HG03103 (cell line): ENCODE data around the gene TMEM132D.

Source experiments
- ATAC-seq: cut with Tn5 transposase; IDR thresholded peaks from one replicate; pipeline ENCODE4 v1.9.1; 2021; ENCODE audit warnings: low read depth; ENCODE audit not compliant: unreplicated experiment

Gene TMEM132D

DNA sequence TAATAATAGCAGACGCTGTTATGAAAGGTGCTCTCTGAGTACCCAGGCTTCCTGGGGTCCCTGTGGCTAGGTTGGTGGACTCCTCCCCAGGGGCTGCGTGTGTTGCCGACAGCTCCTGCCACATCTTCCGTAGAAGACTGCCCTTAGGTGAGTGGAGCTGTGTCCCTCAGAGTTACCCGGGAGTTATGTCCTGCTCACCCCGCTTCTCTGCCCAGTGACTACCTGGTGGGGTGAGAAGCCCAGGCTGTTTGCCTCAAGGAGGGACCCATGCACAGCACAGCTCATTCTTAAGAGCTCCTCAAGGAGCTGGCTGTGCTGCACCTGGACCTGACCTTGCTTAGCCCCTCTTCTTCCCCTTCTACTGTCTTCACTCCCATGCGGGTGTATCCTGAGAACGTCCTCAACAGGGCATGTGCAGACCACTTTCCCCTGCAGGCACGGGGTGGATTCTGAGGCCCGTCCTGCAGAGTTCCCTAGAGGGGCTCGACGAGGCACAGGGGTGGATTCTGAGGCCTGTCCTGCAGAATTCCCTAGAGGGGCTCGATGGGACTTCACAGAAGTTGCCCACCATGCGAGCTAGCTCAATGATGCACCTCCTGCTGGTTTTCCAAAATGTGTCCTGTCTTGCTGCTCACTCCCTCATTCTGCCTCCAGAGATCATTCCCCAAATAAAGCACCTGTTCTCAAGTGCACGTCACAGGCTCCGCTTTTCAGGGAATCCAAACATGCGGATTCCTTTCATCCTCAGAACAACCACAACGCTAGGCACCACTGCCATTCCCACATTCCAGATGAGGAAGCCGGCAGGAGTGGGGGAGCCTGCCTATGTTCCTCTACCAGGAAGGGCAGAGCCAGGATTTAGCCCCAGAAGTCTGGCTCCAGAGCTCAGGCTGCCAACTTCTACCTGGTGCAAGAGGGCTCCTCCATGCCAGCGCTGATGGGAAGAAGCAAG is 818.7 kb downstream of the TMEM132D start:
- no peak for ATAC-seq

DNA sequence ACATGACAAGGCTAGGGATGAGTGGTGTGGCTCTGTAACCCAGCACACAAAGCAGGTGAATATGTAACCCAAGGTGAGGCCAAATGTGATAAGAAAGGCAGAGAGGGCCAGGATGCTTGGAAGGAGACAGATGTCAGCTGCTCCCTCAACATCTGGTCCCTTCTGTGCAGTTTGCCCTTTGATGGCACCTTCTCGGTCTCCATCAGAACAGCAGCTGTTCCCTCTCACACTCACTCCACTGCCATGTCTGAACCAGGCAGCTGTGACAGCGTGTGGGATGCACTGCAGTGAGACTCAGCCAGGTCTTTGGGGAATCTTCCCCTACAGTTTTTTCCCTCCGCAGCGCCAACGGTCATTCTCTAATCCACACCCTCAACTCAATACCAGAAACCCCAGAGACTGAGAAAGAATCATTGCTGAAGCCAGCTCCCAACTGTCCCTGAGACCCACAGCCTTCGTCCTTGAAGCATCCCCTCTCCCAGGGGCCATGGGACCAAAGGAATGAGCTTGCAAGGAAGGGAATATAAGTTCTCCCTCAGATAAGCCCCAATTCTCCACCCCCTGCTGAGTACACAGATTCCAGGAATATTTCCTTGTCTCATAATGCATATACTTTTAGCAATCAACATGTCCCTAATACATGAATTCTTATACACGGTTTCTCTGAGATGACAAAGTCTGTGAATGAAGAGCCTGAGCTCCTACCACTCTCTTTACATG is 820.5 kb downstream of the TMEM132D start:
- ATAC-seq: no peak

DNA sequence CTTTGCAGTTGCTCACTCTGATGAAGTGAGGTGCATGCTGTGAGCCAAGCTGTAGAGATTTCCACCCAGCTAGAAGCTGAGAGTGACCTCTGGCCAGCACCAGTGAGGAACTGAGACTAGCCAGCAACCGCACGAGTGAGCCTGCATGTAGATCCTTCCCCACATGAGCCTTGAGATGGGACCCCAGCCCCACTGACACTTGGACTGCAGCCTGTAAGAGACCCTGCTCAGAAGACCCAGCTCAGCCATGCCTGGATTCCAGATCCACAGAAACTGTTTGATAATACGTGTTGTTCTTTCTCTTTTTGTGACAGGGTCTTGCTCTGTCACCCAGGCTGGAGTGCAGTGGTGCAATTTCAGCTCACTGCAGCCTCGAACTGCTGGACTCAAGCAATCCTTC is 821.4 kb downstream of the TMEM132D start:
- ATAC-seq: no peak

DNA sequence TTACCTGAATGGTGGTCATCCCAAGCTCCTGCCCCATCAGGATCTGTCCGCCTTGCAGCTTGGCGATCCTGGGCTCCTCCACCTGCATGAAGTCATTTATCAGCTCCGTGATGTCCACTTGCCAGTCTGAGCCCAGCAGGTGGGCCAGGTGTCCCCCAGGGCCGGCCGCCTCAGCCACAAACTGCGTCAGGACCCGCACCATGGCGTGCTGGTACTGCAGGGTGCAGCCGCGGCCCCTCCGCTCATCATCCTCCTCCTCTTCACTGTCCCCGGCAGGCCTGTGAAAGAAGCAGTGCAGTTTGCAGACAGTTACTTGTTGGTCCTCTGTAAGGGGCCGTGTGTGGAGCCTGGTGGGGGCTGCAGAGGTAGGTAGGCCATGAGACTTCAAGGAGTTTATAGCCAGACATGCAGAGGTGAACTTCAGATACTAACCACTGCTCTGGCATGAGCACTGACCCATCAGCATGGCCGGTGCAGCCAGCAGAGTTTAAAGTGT is 822.0 kb downstream of the TMEM132D start:
- no peak for ATAC-seq

DNA sequence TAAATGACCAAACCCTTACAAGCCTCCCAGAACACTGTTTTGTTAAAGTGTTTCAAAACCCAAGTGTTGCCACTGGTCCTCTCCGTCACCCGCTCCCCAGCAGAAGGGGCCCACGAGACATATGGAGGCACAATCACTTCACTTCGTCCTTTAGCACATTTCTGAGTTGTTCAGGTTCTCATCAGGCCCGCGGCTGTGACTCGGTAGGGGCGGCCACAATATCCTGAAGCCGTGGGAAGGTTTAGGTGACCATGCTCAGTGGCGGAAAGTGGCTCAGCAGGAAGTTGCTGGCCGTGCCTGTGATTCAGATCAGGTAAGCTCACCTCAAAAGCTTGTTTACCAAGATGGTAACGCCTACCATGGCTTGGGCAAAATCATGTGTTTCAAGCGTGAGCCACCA is 823.0 kb downstream of the TMEM132D start:
- no peak for ATAC-seq

DNA sequence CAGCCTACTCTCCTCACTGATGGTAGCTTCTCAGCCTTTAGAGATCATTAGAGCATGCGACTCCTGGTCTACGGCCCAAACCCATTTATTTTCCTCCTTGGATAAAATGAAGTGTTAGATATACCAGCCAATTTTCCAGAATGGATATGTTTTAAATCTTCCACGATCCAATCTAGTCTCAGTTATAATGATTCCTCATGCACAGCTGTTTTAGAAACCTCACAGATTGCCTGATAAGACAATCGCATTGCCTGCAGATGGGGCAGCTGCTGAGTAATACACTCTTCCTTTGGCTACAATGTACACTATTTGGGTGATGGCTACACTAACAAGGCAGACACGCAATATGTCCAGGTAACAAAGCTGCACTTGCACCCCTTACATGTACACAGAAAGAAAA is 823.4 kb downstream of the TMEM132D start:
- ATAC-seq: no peak

DNA sequence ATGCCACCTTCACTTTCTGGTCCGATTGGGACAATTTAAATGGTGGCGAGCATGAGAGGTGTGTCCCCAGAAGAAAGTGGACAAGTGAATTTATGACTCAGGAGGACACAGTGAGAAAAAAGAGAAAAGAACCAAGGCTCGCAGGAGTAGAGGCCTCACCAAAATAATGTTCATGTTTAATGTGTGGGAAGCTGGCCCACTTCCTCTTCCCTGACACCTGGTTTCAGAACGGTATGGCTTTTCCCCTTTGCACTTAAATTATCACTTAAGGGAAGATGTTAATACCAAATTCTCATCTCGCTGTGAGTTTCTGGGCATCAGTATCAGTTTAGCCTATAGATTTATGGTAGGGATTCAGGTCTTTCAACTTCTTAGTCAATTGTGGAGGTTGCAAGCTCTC is 824.1 kb downstream of the TMEM132D start:
- ATAC-seq: no peak

DNA sequence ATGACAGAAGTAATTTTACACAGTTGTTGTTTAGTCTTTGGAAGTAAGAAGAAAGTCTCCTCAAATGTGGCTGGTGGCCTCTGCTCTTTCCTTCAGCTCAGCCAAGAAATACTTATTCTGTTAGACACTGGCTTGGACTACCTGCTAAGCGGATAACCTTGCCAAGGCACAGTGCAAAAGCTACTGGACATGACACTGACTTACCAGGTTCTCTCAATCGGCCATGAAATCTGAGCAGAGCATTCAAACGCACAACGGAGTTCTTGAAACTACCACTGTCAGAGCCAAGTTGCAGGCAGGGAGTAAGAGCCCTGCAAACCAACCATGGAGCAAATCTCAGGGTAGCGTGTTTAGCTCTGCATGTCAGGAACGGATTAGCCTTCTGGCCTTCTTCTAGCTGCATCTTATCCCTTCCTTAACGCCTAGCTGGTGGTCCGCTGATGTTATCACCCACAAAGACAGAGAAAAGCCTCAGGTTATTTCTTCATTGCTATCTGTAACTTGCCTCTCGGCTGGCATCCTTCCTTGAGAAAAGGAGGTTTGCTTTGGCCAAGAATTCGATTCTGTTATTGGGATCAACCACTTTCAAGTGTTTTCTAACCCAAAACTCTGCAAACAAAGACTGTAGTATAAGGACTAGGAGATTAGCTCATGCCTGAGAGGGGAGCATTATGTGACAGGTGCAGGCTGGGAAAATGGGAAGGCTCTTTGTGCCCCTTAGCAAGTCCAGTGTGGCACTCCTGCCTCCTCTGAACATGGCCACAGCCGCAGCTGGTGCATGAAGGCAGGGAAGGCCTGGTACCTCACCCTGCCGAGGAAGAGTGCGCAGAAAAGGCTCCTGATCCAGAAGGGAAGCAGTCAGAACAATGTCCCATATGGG is 827.1 kb downstream of the TMEM132D start:
- ATAC-seq: no peak

DNA sequence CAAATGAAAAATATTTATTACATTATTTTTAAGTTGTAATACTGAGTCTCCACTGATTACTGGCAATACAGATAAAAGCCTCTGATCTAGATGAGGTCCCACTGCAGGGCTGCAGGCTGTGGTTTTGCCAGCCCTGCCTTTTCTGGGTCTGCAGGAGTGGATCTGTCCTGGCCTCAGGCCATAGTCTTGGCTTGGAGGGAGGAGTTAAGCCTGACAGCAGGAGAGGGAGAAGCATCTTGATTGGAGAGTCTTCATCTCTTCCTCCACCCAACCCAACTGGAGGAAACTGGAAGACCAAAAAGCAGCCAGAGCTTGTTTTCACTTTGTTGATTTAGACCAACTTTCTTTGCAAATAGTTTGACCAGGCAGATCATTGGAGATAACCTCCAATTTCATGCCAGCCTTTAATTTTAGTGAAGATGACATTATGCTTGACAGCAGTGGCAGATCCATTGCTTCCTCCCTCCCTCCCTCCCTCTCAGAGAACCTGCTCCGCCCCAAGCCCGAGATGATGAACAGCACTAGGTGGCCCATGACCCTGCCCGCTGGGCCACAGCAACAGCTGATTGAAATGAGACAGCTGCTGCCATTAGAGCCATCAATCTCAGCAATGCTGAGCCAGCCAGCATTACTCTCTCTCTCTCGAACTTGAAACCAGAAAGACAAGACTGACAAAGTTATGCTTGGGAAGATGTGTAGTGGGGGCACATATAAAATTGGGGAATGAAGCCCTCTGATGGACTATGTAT is 828.2 kb downstream of the TMEM132D start:
- no peak for ATAC-seq

DNA sequence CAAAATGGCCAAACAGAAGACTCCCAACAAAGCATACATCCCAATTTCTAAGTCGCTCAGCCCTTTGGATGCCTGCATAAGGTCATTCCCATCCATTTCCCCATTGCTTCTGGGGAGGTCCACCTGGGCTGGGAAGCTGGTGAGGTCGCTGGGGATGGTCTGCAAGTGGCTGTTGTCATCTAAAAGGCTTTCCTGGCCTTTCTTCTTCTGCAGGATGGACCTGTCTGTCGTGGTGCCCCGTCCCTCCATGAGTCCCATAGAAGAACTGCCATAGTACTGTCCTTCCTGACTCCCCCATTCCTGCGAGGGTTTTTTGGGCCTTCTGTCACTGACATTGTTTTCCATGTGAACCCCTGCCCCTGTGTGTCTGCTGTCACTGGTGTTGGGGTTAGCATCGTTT is 829.4 kb downstream of the TMEM132D start:
- ATAC-seq: no peak

DNA sequence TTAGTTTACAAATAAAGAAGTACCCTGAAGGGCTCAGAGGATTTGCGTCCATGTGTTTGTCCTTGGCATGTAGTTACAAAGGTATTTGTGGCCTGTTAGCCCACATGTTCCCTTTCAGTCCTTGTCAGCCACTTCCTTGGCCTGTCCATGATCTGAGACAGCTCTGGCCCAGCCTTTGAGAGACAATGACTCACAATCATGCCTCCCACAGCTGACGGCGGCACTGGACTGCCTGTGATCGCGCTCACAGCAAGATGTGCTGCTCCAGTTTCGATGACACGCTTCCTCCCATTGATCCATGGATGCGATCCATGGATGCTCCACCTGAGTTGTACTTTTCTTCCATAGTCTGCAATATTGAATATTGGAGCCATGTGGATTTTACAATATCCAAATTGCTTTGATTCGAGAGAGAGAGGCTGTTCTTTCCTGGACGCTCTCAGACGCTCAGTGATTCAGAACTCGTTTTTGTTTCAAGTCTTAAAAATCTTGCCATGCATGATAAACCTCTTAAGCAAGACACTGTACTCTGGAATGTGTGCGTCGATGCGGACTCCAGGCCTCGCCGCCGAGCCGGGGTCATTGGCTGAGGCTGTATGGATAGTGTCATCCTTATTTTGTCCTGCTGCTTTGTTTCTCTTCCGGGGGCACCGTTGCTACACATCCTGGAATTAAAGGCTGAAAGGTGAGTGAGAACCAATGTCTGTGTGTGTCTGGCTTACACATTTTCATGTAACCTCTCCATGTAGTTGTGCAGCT is 830.5 kb downstream of the TMEM132D start:
- no peak for ATAC-seq

DNA sequence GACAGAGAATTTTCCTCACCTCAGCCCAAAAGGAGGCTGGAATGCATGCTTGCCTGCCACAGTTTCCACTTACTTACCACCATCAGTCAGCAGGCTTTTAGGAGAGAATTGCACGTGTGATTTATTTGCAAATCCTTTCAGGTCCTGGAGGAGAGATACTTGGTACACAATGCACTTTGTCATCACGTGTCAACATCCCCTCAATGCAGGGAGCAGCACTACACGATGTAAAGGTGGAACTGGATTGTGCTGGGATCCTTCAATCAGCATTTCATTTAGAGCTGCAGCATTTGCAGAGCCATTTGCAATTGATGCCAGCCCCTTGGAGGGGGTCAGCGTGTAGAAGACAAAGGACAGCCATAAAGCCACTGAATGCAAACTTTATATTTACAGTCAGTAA is 832.5 kb downstream of the TMEM132D start:
- ATAC-seq: no peak

DNA sequence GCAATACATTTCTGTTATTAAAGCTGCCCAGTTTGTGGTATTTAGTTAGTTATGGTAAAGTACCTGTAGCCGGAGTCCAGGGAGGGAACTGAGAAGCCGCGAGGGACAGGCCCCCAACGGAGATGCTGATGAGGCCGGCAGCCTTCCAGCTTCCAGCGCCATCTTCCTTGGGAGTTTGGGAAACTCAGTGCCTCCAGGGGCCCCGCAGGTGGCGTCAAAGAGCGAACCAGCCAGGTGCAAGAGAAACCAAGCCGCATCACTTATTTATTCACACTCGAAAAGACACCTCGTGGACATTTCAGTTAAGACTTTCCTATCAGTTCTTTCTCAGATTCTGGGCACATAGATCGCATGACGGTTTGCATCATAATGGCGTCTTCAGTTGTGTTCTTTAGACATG is 833.9 kb downstream of the TMEM132D start:
- no peak for ATAC-seq

DNA sequence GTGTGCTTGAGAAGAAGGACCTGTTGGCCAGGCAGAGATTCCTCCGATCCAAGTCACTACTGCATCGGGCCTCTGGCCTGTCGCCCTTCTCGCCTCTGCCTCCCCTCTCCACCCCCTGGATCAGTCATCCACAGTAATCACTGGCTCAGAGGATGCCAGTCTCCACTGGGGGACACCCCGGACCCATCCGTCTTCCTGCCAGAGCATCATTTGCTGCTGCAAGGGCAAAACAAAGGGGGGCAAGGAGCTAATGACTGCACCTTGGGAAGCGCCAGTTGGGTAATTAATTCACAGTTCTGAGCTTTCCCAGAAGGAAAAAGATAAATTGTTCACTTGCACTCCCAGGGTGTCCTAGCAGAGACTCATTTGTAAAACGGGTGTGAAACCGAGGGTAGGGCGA is 835.1 kb downstream of the TMEM132D start:
- ATAC-seq: no peak

DNA sequence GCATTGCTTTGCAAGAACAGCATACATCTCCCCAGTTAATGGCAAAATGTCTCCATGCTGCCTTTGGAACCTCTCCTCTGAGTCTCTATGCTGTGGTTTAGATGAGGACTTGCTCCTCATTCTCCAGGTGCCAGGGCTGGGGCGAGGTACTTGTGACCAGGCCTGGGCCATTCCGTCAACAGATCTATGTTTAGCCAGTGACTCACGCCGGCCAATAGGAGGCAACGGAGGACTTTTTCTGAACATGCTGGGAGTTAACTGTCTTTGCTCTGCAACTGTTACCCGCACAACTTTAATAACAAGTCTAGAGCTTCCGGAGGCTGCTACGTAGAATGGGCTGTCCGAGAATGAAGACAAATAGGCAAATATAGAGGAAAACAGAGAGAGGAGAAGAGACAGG is 836.3 kb downstream of the TMEM132D start:
- ATAC-seq: no peak

DNA sequence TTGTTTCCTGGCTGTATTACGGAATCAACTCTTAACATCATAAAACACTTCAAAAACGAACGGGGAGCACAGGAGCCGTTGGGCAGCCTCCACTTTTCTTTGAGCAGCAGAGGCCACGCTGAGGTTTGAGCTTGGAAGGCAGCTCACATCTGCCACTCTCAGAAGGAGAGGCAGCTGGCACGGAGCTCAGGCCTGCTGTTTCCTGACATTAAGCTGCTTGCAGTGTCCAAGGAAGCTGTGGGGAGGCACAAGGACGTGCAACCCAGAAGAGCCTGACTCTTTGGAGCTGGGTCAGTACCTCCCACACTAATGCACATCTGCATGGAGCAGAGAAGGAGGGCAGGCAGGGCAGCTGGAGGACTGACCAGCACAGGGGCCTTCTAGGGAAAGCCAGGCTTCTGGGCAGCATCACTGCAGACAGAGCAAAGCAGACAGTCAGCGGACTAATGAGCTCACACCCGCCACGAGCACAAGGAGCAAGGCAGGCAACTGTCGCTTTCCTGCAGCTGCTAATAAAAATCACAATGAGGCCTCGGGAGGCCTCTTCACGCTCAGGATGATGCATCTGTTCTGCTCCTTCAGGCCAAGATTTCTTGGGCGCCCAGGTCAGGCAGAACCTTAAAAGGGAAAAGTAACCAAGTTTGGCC is 839.5 kb downstream of the TMEM132D start:
- ATAC-seq: no peak

DNA sequence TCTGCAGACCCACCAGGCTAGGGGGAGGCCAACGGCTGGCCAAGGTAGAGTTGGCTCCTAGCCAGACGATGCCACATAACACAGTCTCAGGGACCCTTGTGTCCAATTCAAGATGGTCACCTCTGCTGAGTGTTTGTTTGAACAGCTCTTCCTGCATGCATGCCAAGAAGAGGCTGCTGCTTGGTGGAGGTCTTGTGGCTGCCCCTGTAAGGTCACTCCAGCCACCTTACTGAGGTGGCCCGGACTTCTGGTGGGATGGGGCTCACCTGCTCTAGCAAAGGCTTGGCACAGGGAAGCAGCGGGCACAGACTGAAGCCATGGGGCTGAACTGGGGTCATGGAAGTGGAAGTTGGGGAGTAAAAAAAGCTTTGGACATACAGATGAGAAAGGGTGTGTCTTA is 840.2 kb downstream of the TMEM132D start:
- no peak for ATAC-seq

DNA sequence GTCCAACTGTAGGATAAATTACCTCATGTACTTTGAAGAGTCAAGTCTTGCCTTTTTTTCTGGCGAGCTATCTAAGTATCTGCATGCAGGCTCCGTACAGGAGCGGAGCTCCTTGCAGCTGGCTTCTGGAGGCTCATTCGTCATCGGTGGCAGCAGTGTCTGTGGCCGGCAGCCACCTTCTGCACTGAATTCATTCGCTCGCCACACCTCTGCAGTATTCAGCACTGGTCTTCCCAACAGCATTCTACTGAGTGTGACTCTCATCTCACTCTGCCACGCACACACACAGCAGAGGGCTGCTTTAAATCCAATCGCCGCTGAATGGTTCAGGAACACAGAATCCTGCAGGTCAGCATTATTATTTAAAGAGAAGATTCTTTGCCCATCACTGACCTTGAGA is 850.6 kb downstream of the TMEM132D start:
- no peak for ATAC-seq

DNA sequence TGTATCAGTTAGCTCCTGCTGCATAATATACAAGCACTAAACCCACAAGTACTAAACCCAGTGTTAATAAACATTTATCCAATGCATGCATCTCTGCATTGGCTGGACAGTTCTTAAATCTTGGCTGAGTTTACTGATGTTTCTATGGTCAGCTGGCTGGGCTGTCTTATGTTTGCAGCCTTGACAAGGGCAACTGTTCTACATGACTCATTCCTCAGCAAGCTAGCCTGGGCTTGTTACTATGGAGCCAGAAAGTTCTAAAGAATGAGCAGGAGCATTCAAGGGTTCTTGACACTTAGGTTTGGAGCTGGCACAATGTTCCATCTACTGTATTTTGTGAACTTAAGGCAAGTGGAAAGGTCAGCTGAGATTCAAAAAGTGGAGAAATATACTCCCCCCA is 851.5 kb downstream of the TMEM132D start:
- no peak for ATAC-seq
